A204.1 (cell line): ENCODE data around the gene ZNF362.

ENCODE experiments used
- FAIRE-seq: peaks from 2 replicates; lab custom pipeline; 2012; peaks lifted over from hg19 to GRCh38; lab: Jason Lieb, UNC

Gene ZNF362

GRCh38 chr1:33246171-33246570 is 10.1 kb upstream of the ZNF362 start:
- no peak for FAIRE-seq

DNA sequence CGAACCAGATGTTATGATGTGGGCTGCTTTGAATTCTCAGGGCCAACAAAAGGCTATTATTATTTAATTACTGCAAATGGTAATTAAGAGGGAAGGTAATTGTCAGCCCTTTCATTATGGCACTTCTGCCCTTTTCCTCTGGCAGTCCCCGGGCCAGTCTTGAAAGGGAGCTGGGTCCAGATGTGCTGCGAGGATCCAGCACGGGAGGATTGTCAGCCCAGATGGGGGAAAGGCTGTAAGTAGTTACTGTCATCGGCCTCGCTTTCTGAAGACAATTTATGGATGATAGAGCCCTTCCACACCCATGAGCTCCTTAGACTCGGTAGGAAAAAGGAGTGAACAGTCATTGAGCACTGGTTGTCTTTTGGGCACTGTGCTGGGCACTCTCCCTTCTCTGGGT is 8.7 kb upstream of the ZNF362 start:
- FAIRE-seq: no peak

DNA sequence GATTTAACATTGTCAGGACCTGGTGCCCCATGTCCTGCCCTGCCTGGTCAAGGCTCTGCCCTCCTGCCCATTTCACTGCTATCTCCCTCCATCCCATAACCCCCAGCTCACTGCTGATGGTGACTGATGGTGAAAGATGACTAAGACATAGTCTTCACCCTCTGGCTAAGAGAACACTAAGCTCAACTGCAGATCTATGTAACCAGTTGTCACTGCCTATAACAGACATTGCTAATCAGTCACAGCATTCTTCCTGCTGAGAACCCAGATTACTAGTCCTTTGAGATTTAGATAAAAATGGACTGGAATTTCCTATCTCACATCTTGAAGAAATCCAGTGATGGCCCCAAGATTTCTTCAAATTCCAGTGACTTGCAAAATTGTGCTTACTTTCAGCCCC is 8.0 kb upstream of the ZNF362 start:
- FAIRE-seq: no peak

- no peak for FAIRE-seq
Measured at GRCh38 chr1:33249422-33249821, 6.9 kb upstream of the ZNF362 start.

DNA sequence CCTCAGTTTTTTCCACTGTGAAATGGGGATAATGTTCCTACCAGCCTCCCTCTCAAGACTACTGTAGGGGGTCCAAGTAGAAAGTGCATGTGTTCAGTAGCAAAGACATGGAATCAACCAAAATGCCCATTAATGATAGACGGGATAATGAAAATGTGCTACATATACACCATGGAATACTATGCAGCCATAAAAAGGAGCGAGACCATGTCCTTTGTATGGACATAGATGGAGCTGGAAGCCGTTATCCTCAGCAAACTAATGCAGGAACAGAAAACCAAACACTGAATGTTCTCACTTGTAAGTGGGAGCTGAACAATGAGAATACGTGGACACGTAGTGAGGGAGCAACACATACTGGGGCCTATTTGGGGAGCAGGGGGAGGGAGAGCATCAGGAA is 6.1 kb upstream of the ZNF362 start:
- FAIRE-seq: no peak

DNA sequence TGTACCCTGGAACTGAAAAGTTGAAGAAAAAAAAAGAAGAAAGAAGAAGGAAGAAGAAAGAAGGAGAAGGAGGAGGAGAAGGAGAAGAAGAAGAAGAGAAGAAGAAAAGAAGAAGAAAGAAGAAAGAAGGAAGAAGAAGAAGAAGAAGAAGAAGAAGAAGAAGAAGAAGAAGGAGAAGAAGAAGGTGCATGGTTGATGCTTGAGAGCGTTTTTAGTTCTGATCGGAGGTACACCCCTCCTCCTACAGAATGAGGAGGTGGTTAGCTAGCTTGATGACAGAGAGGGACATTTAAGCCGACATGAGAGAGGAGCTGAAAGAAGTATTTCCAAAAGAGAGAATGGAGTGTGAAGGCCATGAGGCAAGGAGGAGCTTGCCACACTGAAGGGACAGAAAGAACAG is 5.6 kb upstream of the ZNF362 start:
- FAIRE-seq: no peak

DNA sequence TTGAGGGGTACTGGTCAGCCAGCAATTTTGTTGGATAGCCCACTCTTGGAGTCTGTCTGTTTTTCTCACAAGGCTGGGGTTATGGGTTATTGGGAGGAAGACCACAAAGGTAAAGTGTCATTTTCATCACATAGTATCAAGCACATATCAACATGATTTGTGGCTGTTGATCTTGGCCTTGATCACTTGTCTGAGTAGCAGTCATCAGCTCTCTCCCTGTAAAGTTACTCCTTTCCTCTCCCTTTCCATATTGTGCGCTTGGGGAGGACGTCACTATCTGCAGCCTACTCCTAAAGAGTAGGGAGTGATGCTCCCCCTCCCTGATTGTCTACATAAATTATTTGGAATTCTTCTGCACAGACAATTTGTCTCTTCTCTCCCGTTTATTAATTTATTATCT is 1.8 kb upstream of the ZNF362 start:
- no peak for FAIRE-seq

- FAIRE-seq: peak; percentile 27
Measured at GRCh38 chr1:33255347-33256220, 708 bp upstream of the ZNF362 start.

- no peak for FAIRE-seq
Measured at GRCh38 chr1:33256221-33256470, 146 bp upstream of the ZNF362 start.

- FAIRE-seq: no peak
Measured at GRCh38 chr1:33257207-33257771, 997 bp downstream of the ZNF362 start.

DNA sequence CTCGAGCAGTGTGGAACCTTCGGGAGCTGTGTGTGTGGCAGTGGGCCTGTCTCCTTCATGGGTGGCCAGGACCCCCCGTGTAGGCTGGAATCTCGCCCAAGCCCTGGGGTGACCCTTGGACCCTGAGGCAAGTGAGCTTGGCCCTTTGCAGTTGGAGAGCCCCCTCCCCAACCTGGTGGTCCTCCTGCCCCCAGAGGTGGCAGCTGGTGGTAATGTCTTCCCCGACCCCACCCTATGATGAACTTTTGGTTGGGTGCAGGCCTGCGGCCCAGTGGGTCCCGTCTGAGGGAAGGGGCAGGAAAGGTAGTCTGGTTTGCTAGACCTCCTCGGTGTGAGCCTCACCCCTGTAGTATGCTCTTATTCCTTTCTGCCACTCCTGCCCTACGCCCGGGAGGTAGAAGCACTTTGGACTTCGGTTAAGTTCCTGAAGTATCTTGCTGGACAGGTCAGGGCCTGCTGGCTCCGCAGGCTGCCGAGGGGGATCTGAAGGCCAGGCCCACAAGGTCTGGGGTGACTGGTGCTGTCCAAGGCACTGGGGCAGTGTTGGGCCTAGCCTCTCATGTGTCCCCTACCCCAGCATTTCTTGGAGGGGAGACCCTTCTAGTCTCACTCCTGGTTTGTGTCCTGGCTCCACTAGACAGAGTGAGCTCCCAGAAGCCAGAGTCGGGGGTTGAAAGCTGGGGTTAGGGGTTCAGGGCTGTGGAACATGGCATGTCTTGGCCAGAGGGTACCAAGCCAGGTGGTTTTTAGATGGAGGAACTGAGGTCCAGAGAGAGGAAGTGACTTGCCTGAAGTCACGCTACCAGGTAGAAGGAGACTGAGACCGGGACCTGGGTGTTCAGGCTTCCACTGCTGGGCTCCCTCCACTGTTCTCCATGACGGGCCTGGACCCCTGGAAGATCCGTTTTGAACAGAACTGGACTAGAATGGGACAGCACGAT is 1.8 kb downstream of the ZNF362 start:
- FAIRE-seq: no peak

- no peak for FAIRE-seq
Measured at GRCh38 chr1:33258788-33259274, 2.5 kb downstream of the ZNF362 start.

GRCh38 chr1:33259879-33260278 is 3.6 kb downstream of the ZNF362 start:
- no peak for FAIRE-seq

DNA sequence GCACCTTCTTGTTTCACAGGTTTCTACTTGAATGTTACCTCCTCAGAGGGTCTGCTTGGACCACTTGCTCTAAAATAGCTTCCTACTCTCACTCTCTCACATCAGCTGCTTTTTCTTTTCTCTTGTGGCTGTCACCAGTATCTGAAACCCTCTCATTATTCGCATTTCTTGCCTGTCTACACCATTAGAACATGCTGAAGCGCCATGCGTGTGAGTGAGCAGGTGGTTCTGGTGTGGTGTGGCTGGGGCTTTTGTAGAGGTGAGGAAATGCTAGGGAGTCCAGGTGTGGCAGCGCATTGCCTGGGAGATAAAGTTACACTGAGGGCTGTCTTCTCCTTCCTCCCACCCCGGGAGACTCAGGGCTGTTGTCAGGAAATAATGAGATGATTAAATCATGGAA is 4.1 kb downstream of the ZNF362 start:
- FAIRE-seq: no peak

DNA sequence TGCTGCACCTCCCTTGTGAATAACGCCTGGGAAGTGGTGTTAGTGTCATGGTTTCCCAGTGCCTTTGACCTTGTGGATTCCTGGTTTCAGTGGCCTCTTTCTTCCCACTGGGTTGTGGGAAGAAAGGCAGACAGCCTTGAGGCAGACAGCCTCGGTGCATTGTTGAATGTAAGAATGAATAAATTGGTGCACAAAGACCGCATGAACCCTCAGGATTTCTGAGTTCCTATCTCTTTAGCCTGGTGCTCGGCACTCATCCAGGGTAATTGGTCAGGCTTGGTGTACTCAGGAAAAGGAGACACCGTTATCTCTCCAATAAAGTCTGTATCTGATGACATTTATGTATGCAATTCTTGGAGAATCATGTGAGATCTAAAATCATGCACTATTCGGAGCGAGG is 5.1 kb downstream of the ZNF362 start:
- no peak for FAIRE-seq

GRCh38 chr1:33263890-33264504 is 7.7 kb downstream of the ZNF362 start:
- FAIRE-seq: no peak

GRCh38 chr1:33265780-33266605 is 9.7 kb downstream of the ZNF362 start:
- no peak for FAIRE-seq

GRCh38 chr1:33266766-33267165 is 10.5 kb downstream of the ZNF362 start:
- no peak for FAIRE-seq

DNA sequence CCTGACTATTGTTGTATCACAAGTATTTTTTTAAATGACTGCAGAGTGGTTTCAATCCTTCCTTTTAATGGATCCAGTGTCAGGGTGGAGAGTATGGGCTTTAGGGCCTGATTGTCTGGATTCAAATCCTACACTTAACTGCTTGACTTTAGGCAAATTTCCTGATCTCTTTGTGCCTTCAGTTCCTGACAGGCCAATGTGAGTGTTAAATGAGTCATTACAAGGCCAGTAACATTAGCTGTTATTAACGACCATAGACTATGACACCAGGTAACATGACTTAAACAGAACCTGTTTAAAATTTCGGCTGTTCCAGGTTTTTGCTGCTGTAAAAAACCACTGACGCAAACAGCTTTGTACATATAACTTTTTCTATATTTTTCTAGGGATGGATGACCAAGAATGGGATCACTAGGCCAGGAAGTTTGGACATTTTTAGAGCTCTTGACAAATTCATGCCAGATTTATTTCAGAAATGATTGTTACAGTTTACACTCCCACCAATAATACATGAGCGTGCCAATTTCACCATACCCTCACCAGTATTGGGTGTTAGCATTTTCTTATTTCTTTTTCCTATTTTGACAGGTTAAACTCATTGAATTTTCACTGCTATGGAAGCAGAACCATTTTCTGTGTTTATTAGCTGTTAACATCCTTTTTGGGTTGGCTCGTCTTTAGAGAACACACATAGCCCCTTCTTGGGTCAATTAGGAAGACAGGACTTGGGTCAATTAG is 11.3 kb downstream of the ZNF362 start:
- no peak for FAIRE-seq

GRCh38 chr1:33268457-33268856 is 12.2 kb downstream of the ZNF362 start:
- FAIRE-seq: no peak
